Fibroblast of lung (primary cell): Measurements from ENCODE around the gene CFAP46. TPM values are rescaled to one million over a fixed set of nuclear protein-coding genes. Genes with fewer than 3 reads are reported as not detected.

Experiments
- DNase-seq, 2 donors: peaks; one replicate each; pipeline versions ENCODE4 v3.0.0 to v3.0.0-alpha.2; 2010; ENCODE audit warnings: low read depth in 2 of 2
- H2AFZ ChIP-seq: 2 replicates; pipeline ENCODE4 v1.5.1; 2012; ENCODE audit warnings: low read length, control low read depth, inconsistent platforms
- H3K27ac ChIP-seq: 2 replicates; pipeline ENCODE4 v1.5.1; 2011; ENCODE audit warnings: low read length, control low read depth; ENCODE audit not compliant: insufficient read depth
- H3K27me3 ChIP-seq: 2 replicates; pipeline ENCODE4 v1.5.1; 2011; ENCODE audit warnings: mild to moderate bottlenecking, low read length; ENCODE audit not compliant: control insufficient read depth, insufficient read depth
- H3K36me3 ChIP-seq: 2 replicates; pipeline ENCODE4 v1.5.1; 2011; ENCODE audit warnings: low read length; ENCODE audit not compliant: control insufficient read depth, insufficient read depth
- H3K4me1 ChIP-seq: 2 replicates; pipeline ENCODE4 v1.5.1; 2011; ENCODE audit warnings: low read length; ENCODE audit not compliant: control insufficient read depth, insufficient read depth; ENCODE audit errors: extremely low read depth
- H3K4me2 ChIP-seq: 2 replicates; pipeline ENCODE4 v1.5.1; 2011; ENCODE audit warnings: low read length, control low read depth; ENCODE audit not compliant: insufficient read depth; ENCODE audit errors: extremely low read depth
- H3K4me3 ChIP-seq, 4 experiments: fragments of 200-600 bp in 1 of 4; sonication (generic) in 1 of 4; replicated peaks in 1 of 4; 2 replicates each; pipeline ENCODE4 v1.5.1; 2011 to 2016; ENCODE audit warnings: low read length in 4 of 4, low read depth in 3 of 4, mild to moderate bottlenecking in 3 of 4, control low read depth in 2 of 4, inconsistent platforms in 1 of 4, mixed read lengths in 1 of 4; ENCODE audit not compliant: insufficient read depth in 1 of 4; ENCODE audit errors: control extremely low read depth in 1 of 4
- H3K79me2 ChIP-seq: 2 replicates; pipeline ENCODE4 v1.5.1; 2012; ENCODE audit warnings: mild to moderate bottlenecking, low read length, inconsistent platforms; ENCODE audit not compliant: control insufficient read depth, insufficient read depth
- H3K9ac ChIP-seq: 2 replicates; pipeline ENCODE4 v1.5.1; 2011; ENCODE audit warnings: mild to moderate bottlenecking, low read length, control low read depth; ENCODE audit not compliant: insufficient read depth
- H3K9me3 ChIP-seq: 2 replicates; pipeline ENCODE4 v1.5.1; 2012; ENCODE audit warnings: low read depth, low read length; ENCODE audit not compliant: control insufficient read depth, insufficient read depth
- H4K20me1 ChIP-seq: 2 replicates; pipeline ENCODE4 v1.5.1; 2011; ENCODE audit warnings: low read length; ENCODE audit not compliant: control insufficient read depth, insufficient read depth; ENCODE audit errors: extremely low read depth
- CTCF ChIP-seq, 2 donors: IDR thresholded peaks in 1 of 2; conservative IDR thresholded peaks in 1 of 2; 1 replicate in 1 of 2; 2 replicates in 1 of 2; pipeline ENCODE4 v1.5.1; 2011 to 2012; ENCODE audit warnings: low read length in 2 of 2, control low read depth in 1 of 2, inconsistent platforms in 1 of 2, low read depth in 1 of 2, mild to moderate bottlenecking in 1 of 2
- EZH2 ChIP-seq: IDR thresholded peaks from 2 replicates; pipeline ENCODE4 v1.5.1; 2012; ENCODE audit warnings: low read length, control low read depth, mild to moderate bottlenecking; ENCODE audit errors: missing control alignments
- polyA plus RNA-seq, 2 donors: library from polyadenylated mRNA; depleted of rRNA in 1 of 2; stranded (reverse) in 1 of 2; unstranded in 1 of 2; fragments of >200 nt; gene quantifications; 2 replicates each; pipeline ENCODE4 v1.2.1, GENCODE V29; 2011 to 2012; ENCODE audit warnings: missing spikeins in 1 of 2
- total RNA-seq: library from RNA; depleted of rRNA; stranded (reverse); fragments of >200 nt; gene quantifications from 2 replicates; pipeline ENCODE4 v1.2.1, GENCODE V29; 2014

The CFAP46 gene
- total and polyA plus RNA-seq, 2 donors (not counting 1 experiment from before 2014, with no cell fraction given), result 0.25 to 0.66 TPM

- Histone ChIP-seq H3K36me3 (no peaks in the 10 kb centered on the region), H3K79me2 (no peaks in the 10 kb centered on the region), H3K4me2 (no peak overlapping the region), H3K9ac (no peak overlapping the region), H4K20me1 (no peaks in the 10 kb centered on the region), H3K9me3 (no peaks in the 10 kb centered on the region), H3K4me1 (no peaks in the 10 kb centered on the region), H2AFZ (no peak overlapping the region), H3K4me3 (no peak overlapping the region), H3K27me3 (no peaks in the 10 kb centered on the region), H3K27ac (no peak overlapping the region)
- DNase-seq, result no peak
- TF ChIP-seq EZH2, result no peak
- no peak for TF ChIP-seq CTCF (conservative IDR thresholded peaks at IDR 0.05 in 1 of 2, IDR thresholded peaks at IDR 0.05 in 1 of 2; ENCODE audit: low read depth in 1 of 2, low read length in 2 of 2)
Observed at GRCh38 chr10:132808383-132809231, 133.8 kb downstream of the CFAP46 start.

DNA sequence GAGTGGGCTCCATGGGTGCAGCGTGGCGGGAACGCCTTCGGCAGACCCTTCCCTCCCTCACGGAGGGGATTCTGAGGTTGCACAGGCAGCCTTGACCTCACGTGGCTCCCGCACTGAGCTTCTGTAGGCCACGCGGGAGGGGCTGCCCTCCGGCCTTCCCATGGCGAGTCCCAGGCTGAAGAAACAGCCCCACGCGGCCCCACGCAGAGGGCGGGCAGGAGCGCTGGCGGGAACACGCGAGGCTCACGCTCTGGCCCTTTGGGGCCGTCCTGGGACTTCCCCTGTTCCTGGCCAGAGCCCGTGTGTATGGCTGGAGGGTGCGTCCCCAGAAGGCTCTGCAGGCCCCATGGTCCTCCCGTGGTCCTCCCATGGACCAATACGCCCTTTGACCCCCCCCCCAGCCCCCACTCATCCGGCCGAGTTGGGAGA is 134.7 kb downstream of the CFAP46 start:
- DNase-seq, result no peak
- no peaks in the 10 kb centered on the region for H3K4me1 ChIP-seq
- no peaks in the 10 kb centered on the region for H3K9me3 ChIP-seq

More for the DNA sequence above, 134.7 kb downstream of the CFAP46 start:
- no peak overlapping the region for H3K9ac ChIP-seq
- no peaks in the 10 kb centered on the region for H3K27me3 ChIP-seq
- no peak overlapping the region for H3K4me3 ChIP-seq
- H4K20me1 ChIP-seq, result no peaks in the 10 kb centered on the region
- no peak overlapping the region for H3K4me2 ChIP-seq
- H3K79me2 ChIP-seq, result no peaks in the 10 kb centered on the region
- H3K36me3 ChIP-seq, result no peaks in the 10 kb centered on the region
- no peak overlapping the region for H2AFZ ChIP-seq
- H3K27ac ChIP-seq, result no peak overlapping the region
- TF ChIP-seq EZH2, result no peak
- no peak for TF ChIP-seq CTCF (conservative IDR thresholded peaks at IDR 0.05 in 1 of 2, IDR thresholded peaks at IDR 0.05 in 1 of 2; ENCODE audit: low read depth in 1 of 2, low read length in 2 of 2)
